OCI-LY1 (cell line): ENCODE data around the gene XPO1.

Experiments used
- H2AFZ ChIP-seq: fragments of 200-600 bp; sonication (generic), shearing (Covaris generic); 2 replicates; pipeline ENCODE4 v1.6.0; 2014; ENCODE audit warnings: antibody characterized with exemption, mild to moderate bottlenecking, low read length
- H3F3A ChIP-seq: fragments of 200-600 bp; sonication (generic), shearing (Covaris generic); 2 replicates; pipeline ENCODE4 v1.6.0; 2014; ENCODE audit warnings: mild to moderate bottlenecking, antibody characterized with exemption, low read length, moderate library complexity; ENCODE audit not compliant: insufficient read depth
- H3K27ac ChIP-seq: fragments of 200-600 bp; sonication (generic); 2 replicates; pipeline ENCODE4 v1.5.1; 2014; ENCODE audit warnings: low read length, mixed run types, mild to moderate bottlenecking, low read depth; ENCODE audit not compliant: poor library complexity, severe bottlenecking
- H3K27me3 ChIP-seq: fragments of 200-600 bp; sonication (generic); 2 replicates; pipeline ENCODE4 v1.6.0; 2014; ENCODE audit warnings: antibody characterized with exemption, mild to moderate bottlenecking, low read length, moderate library complexity; ENCODE audit not compliant: insufficient read depth
- H3K36me3 ChIP-seq: fragments of 200-600 bp; sonication (generic); 2 replicates; pipeline ENCODE4 v1.6.1; 2014; ENCODE audit warnings: mild to moderate bottlenecking, antibody characterized with exemption, low read length, moderate library complexity, mixed read lengths; ENCODE audit not compliant: insufficient read depth
- H3K4me1 ChIP-seq: fragments of 200-600 bp; sonication (generic); 2 replicates; pipeline ENCODE4 v1.5.1; 2014; ENCODE audit warnings: mild to moderate bottlenecking, low read length, moderate library complexity; ENCODE audit not compliant: insufficient read depth, severe bottlenecking
- H3K4me2 ChIP-seq: fragments of 200-600 bp; sonication (generic), shearing (Covaris generic); 2 replicates; pipeline ENCODE4 v1.6.1; 2014; ENCODE audit warnings: low read length
- H3K4me3 ChIP-seq: fragments of 200-600 bp; sonication (generic); 2 replicates; pipeline ENCODE4 v1.5.1; 2014; ENCODE audit warnings: low read length, low read depth, mild to moderate bottlenecking, mixed read lengths; ENCODE audit not compliant: poor library complexity, severe bottlenecking
- H3K79me2 ChIP-seq: fragments of 200-600 bp; shearing (Covaris generic); 2 replicates; pipeline ENCODE4 v1.6.1; 2016; ENCODE audit warnings: mixed run types, low read length, mixed read lengths; ENCODE audit not compliant: insufficient read depth
- H3K9ac ChIP-seq: fragments of 200-600 bp; sonication (generic), shearing (Covaris generic); 2 replicates; pipeline ENCODE4 v1.6.1; 2014; ENCODE audit warnings: mild to moderate bottlenecking, low read length, mixed read lengths
- H3K9me2 ChIP-seq: fragments of 200-600 bp; sonication (generic), shearing (Covaris generic); 2 replicates; pipeline ENCODE4 v1.6.1; 2014; ENCODE audit warnings: low read depth, mild to moderate bottlenecking, low read length, mixed read lengths
- H3K9me3 ChIP-seq: fragments of 200-600 bp; shearing (Covaris generic); 2 replicates; pipeline ENCODE4 v1.6.1; 2014; ENCODE audit warnings: low read length, mixed read lengths
- H4K20me1 ChIP-seq: fragments of 200-600 bp; sonication (generic), shearing (Covaris generic); 2 replicates; pipeline ENCODE4 v1.6.0; 2016; ENCODE audit warnings: mild to moderate bottlenecking, low read length; ENCODE audit not compliant: insufficient read depth
- CTCF ChIP-seq: fragments of 200-600 bp; sonication (generic), shearing (Covaris generic); IDR thresholded peaks from 2 replicates; pipeline ENCODE4 v1.5.1; 2017; ENCODE audit warnings: mild to moderate bottlenecking, antibody characterized with exemption, low read length, moderate library complexity, mixed read lengths
- EZH2 ChIP-seq: fragments of 200-600 bp; sonication (generic), shearing (Covaris generic); IDR thresholded peaks from 2 replicates; pipeline ENCODE4 v1.8.0; 2017; ENCODE audit warnings: borderline replicate concordance, mixed run types, mild to moderate bottlenecking, antibody characterized with exemption, low read length, moderate library complexity, mixed read lengths

XPO1 gene

GRCh38 chr2:61510674-61511671, 27.2 kb downstream of the XPO1 start:
- Histone ChIP-seq H3K9ac (no peak overlapping the region), H3K9me2 (no peaks in the 10 kb centered on the region), H3K27ac (no peak overlapping the region), H3K9me3 (no peaks in the 10 kb centered on the region), H3K27me3 (no peaks in the 10 kb centered on the region), H4K20me1 (peaks cover 4% of the 10 kb centered on the region; the same call in 1 of the 2 replicates), H3F3A (no peaks in the 10 kb centered on the region), H3K4me2 (no peak overlapping the region), H3K36me3 (peaks cover 99% of the 10 kb centered on the region), H3K79me2 (peaks cover 72% of the 10 kb centered on the region), H3K4me1 (peaks cover 8% of the 10 kb centered on the region), H3K4me3 (no peak overlapping the region), H2AFZ (no peak overlapping the region)
- TF ChIP-seq CTCF (no peak), EZH2 (no peak)

GRCh38 chr2:61504949-61505348, 33.2 kb downstream of the XPO1 start:
- Histone ChIP-seq H2AFZ (no peak overlapping the region), H3K9me3 (no peaks in the 10 kb centered on the region), H4K20me1 (no peaks in the 10 kb centered on the region; the same call in 1 of the 2 replicates), H3K9ac (no peak overlapping the region), H3K27ac (no peak overlapping the region), H3F3A (no peaks in the 10 kb centered on the region), H3K36me3 (peaks cover 98% of the 10 kb centered on the region), H3K4me2 (no peak overlapping the region), H3K4me1 (no peaks in the 10 kb centered on the region), H3K79me2 (peaks cover 47% of the 10 kb centered on the region), H3K9me2 (no peaks in the 10 kb centered on the region), H3K27me3 (no peaks in the 10 kb centered on the region), H3K4me3 (no peak overlapping the region)
- no peak for TF ChIP-seq CTCF
- TF ChIP-seq EZH2, result no peak

- peaks cover 97% of the 10 kb centered on the region for H3K36me3 ChIP-seq
- H3K4me2 ChIP-seq, result no peak overlapping the region
- no peak overlapping the region for H3K4me3 ChIP-seq
- H3K9me2 ChIP-seq, result no peaks in the 10 kb centered on the region
- no peaks in the 10 kb centered on the region for H3F3A ChIP-seq
- H3K27ac ChIP-seq, result no peak overlapping the region
- H2AFZ ChIP-seq, result no peak overlapping the region
- TF ChIP-seq EZH2 (no peak), CTCF (no peak)
- no peaks in the 10 kb centered on the region; the same call in 1 of the 2 replicates for H4K20me1 ChIP-seq
- H3K9me3 ChIP-seq, result no peaks in the 10 kb centered on the region
- peaks cover 5% of the 10 kb centered on the region for H3K4me1 ChIP-seq
- peaks cover 2% of the 10 kb centered on the region for H3K79me2 ChIP-seq
- H3K9ac ChIP-seq, result no peak overlapping the region
- H3K27me3 ChIP-seq, result no peaks in the 10 kb centered on the region
Measured at GRCh38 chr2:61499060-61499459, 39.1 kb downstream of the XPO1 start.
